AG09309 (cell line): Measurements from ENCODE around the gene TXNIP.
A peak's percentile ranks its signal among the peaks of the same experiment; 100 is the strongest.

Experiments
- DNase-seq: peaks from one replicate; pipeline ENCODE4 v3.0.0-alpha.2; 2010; ENCODE audit warnings: low read depth
- H3K4me3 ChIP-seq: 2 replicates; pipeline ENCODE4 v1.5.1; 2011; ENCODE audit warnings: mild to moderate bottlenecking, low read depth, low read length, moderate library complexity; ENCODE audit not compliant: control insufficient read depth
- CTCF ChIP-seq: IDR thresholded peaks from 2 replicates; pipeline ENCODE4 v1.5.1; 2011; ENCODE audit warnings: mild to moderate bottlenecking, low read depth, low read length, inconsistent platforms; ENCODE audit not compliant: insufficient read depth, control insufficient read depth; ENCODE audit errors: missing control alignments

Gene TXNIP

GRCh38 chr1:145995964-145996432 lies 381 bp downstream of the TXNIP start:
- DNase-seq, result no peak
- H3K4me3 ChIP-seq, result peak overlapping the region; percentile 65
- no peak for TF ChIP-seq CTCF

GRCh38 chr1:145995148-145995881 lies 1.1 kb downstream of the TXNIP start:
- no peak for DNase-seq
- TF ChIP-seq CTCF, result no peak

GRCh38 chr1:145994391-145995120 lies 1.8 kb downstream of the TXNIP start:
- no peak for DNase-seq
- peak overlapping the region; percentile 65 for H3K4me3 ChIP-seq
- no peak for TF ChIP-seq CTCF

More at GRCh38 chr1:145995148-145995881, 1.1 kb downstream of the TXNIP start:
- H3K4me3 ChIP-seq, result peak overlapping the region; percentile 65

GRCh38 chr1:145993618-145994390 lies 2.6 kb downstream of the TXNIP start:
- DNase-seq, result no peak
- peak overlapping the region; percentile 65 for H3K4me3 ChIP-seq
- TF ChIP-seq CTCF, result no peak

- H3K4me3 ChIP-seq, result no peak overlapping the region
- no peak for TF ChIP-seq CTCF
- no peak for DNase-seq
These were observed 3.3 kb downstream of the TXNIP start for GRCh38 chr1:145992958-145993617.

- no peak for TF ChIP-seq CTCF
- H3K4me3 ChIP-seq, result no peak overlapping the region
- no peak for DNase-seq
These were observed 3.9 kb downstream of the TXNIP start for GRCh38 chr1:145992502-145992936.
